BLaER1 treated with 17β-estradiol and CSF1 and Interleukin-3, amounts not matched to agents 10 nM and 100 nM (cell line): ENCODE data around the gene PPP1R14B.
"Not testable (repeated sequence)": the region's sequence is repeated elsewhere in the genome, so short reads cannot be mapped to it uniquely, and the experiment has no call there.

Source experiments
- H3K27ac ChIP-seq, 11 experiments: shearing (Covaris generic); formaldehyde crosslinking; 2 replicates each; pipeline ENCODE4 v1.8.1; 2022
- H3K27me3 ChIP-seq, 11 experiments: shearing (Covaris generic); formaldehyde crosslinking; 2 replicates each; pipeline ENCODE4 v1.8.1; 2022
- H3K36me3 ChIP-seq, 11 experiments: shearing (Covaris generic); formaldehyde crosslinking; 2 replicates each; pipeline ENCODE4 v1.8.1; 2022
- H3K4me1 ChIP-seq, 10 experiments: shearing (Covaris generic); formaldehyde crosslinking; 2 replicates each; pipeline ENCODE4 v1.8.1; 2022
- H3K4me2 ChIP-seq, 11 experiments: shearing (Covaris generic); formaldehyde crosslinking; 2 replicates each; pipeline ENCODE4 v1.8.1; 2022
- H3K4me3 ChIP-seq, 10 experiments: shearing (Covaris generic); formaldehyde crosslinking; 2 replicates each; pipeline ENCODE4 v1.8.1; 2022
- H3K9ac ChIP-seq, 11 experiments: shearing (Covaris generic); formaldehyde crosslinking; 2 replicates each; pipeline ENCODE4 v1.8.1; 2022
- H3K9me3 ChIP-seq, 11 experiments: shearing (Covaris generic); formaldehyde crosslinking; replicated peaks in 1 of 11; 2 replicates each; pipeline ENCODE4 v1.8.1; 2022
- H4K20me1 ChIP-seq, 11 experiments: shearing (Covaris generic); formaldehyde crosslinking; 2 replicates each; pipeline ENCODE4 v1.8.1; 2022
- Cebpa-rat ChIP-seq, 11 experiments: shearing (Covaris generic); IDR thresholded peaks; 2 replicates each; pipeline ENCODE4 v1.8.1; 2022

Gene PPP1R14B

GRCh38 chr11:64247729-64248531 lies 1.2 kb upstream of the PPP1R14B start:
- H3K27ac ChIP-seq, result peak overlapping the region in 9 of 11 experiments; percentile 79 to 96 (median 94); a peak in 17 of 22 replicates
- H4K20me1 ChIP-seq, result peaks cover 9 to 44% (median 32%) of the 10 kb centered on the region in 11 experiments; a peak in 21 of 22 replicates
- H3K9ac ChIP-seq, result peak overlapping the region; percentile 81 to 97 (median 92); a peak in 20 of 22 replicates
- H3K9me3 ChIP-seq, result no peaks in the 10 kb centered on the region
- H3K36me3 ChIP-seq, result peaks cover 13 to 25% (median 21%) of the 10 kb centered on the region in 11 experiments
- no peak for TF ChIP-seq Cebpa-rat (IDR thresholded peaks at IDR 0.05)
- no peaks in the 10 kb centered on the region for H3K27me3 ChIP-seq
- peaks cover 53 to 82% (median 77%) of the 10 kb centered on the region in 10 experiments for H3K4me1 ChIP-seq
- H3K4me3 ChIP-seq, result peak overlapping the region; percentile 81 to 99 (median 96)
- H3K4me2 ChIP-seq, result peak overlapping the region; percentile 92 to 100 (median 99)

GRCh38 chr11:64246621-64246870 lies 197 bp downstream of the PPP1R14B start:
- peak overlapping the region; percentile 33 to 96 (median 93); a peak in 21 of 22 replicates for H3K27ac ChIP-seq
- peak overlapping the region; percentile 81 to 99 (median 96) for H3K4me3 ChIP-seq
- H3K9me3 ChIP-seq, H3K27me3 ChIP-seq: not testable (repeated sequence)
- H4K20me1 ChIP-seq, result peaks cover 7 to 45% (median 36%) of the 10 kb centered on the region in 11 experiments; a peak in 21 of 22 replicates
- peaks cover 13 to 29% (median 22%) of the 10 kb centered on the region in 11 experiments for H3K36me3 ChIP-seq
- peak overlapping the region; percentile 81 to 97 (median 92) for H3K9ac ChIP-seq
- peaks cover 58 to 77% (median 75%) of the 10 kb centered on the region in 10 experiments for H3K4me1 ChIP-seq
- peak overlapping the region; percentile 95 to 100 (median 99) for H3K4me2 ChIP-seq

GRCh38 chr11:64245797-64246620 lies 734 bp downstream of the PPP1R14B start:
- Histone ChIP-seq H3K27ac (peak overlapping the region; percentile 33 to 96 (median 93); a peak in 21 of 22 replicates), H3K9me3 (no peaks in the 10 kb centered on the region)
- TF ChIP-seq Cebpa-rat (IDR thresholded peaks at IDR 0.05), result no peak

GRCh38 chr11:64245401-64245796 lies 1.3 kb downstream of the PPP1R14B start:
- Histone ChIP-seq H3K4me1 (peaks cover 55 to 73% (median 71%) of the 10 kb centered on the region in 10 experiments), H3K27ac (peak overlapping the region; percentile 33 to 96 (median 93); a peak in 21 of 22 replicates), H3K36me3 (peaks cover 13 to 29% (median 22%) of the 10 kb centered on the region in 11 experiments), H3K9ac (peak overlapping the region; percentile 81 to 97 (median 92)), H3K27me3 (no peaks in the 10 kb centered on the region), H3K4me2 (peak overlapping the region; percentile 91 to 100 (median 98)), H3K4me3 (peak overlapping the region; percentile 81 to 99 (median 96)), H3K9me3 (no peaks in the 10 kb centered on the region), H4K20me1 (peaks cover 7 to 45% (median 36%) of the 10 kb centered on the region in 11 experiments; a peak in 21 of 22 replicates)
- no peak for TF ChIP-seq Cebpa-rat (IDR thresholded peaks at IDR 0.05)

More at GRCh38 chr11:64245797-64246620, 734 bp downstream of the PPP1R14B start:
- Histone ChIP-seq H4K20me1 (peaks cover 7 to 45% (median 36%) of the 10 kb centered on the region in 11 experiments; a peak in 21 of 22 replicates), H3K27me3 (no peaks in the 10 kb centered on the region), H3K36me3 (peaks cover 13 to 29% (median 22%) of the 10 kb centered on the region in 11 experiments), H3K4me1 (peaks cover 58 to 76% (median 74%) of the 10 kb centered on the region in 10 experiments), H3K4me3 (peak overlapping the region; percentile 81 to 99 (median 96)), H3K4me2 (peak overlapping the region; percentile 91 to 100 (median 98)), H3K9ac (peak overlapping the region; percentile 81 to 97 (median 92))

- peaks cover 55 to 73% (median 71%) of the 10 kb centered on the region in 10 experiments for H3K4me1 ChIP-seq
- peak overlapping the region; percentile 81 to 97 (median 92) for H3K9ac ChIP-seq
- peaks cover 7 to 45% (median 36%) of the 10 kb centered on the region in 11 experiments; a peak in 21 of 22 replicates for H4K20me1 ChIP-seq
- no peaks in the 10 kb centered on the region for H3K9me3 ChIP-seq
- no peaks in the 10 kb centered on the region for H3K27me3 ChIP-seq
- peak overlapping the region; percentile 33 to 96 (median 93); a peak in 21 of 22 replicates for H3K27ac ChIP-seq
- peak overlapping the region; percentile 81 to 99 (median 96) for H3K4me3 ChIP-seq
- H3K36me3 ChIP-seq, result peaks cover 13 to 29% (median 22%) of the 10 kb centered on the region in 11 experiments
- H3K4me2 ChIP-seq, result peak overlapping the region; percentile 91 to 100 (median 98)
- TF ChIP-seq Cebpa-rat (IDR thresholded peaks at IDR 0.05), result no peak
These were observed 1.8 kb downstream of the PPP1R14B start for GRCh38 chr11:64244966-64245365.

- Histone ChIP-seq H3K27me3 (no peaks in the 10 kb centered on the region), H3K27ac (peak overlapping the region in 7 of 11 experiments; percentile 1 to 95 (median 30); a peak in 7 of 22 replicates), H3K4me2 (peak overlapping the region; percentile 91 to 100 (median 98)), H4K20me1 (peaks cover 7 to 45% (median 36%) of the 10 kb centered on the region in 11 experiments; a peak in 21 of 22 replicates), H3K4me1 (peaks cover 55 to 73% (median 71%) of the 10 kb centered on the region in 10 experiments), H3K9ac (peak overlapping the region; percentile 28 to 97 (median 91); a peak in 19 of 22 replicates), H3K36me3 (peaks cover 13 to 33% (median 22%) of the 10 kb centered on the region in 11 experiments), H3K9me3 (no peaks in the 10 kb centered on the region), H3K4me3 (peak overlapping the region in 9 of 10 experiments; percentile 24 to 99 (median 97); a peak in 15 of 20 replicates)
- TF ChIP-seq Cebpa-rat (IDR thresholded peaks at IDR 0.05), result no peak
These were observed 2.6 kb downstream of the PPP1R14B start for GRCh38 chr11:64244107-64244506.

- Histone ChIP-seq H4K20me1 (peaks cover 7 to 45% (median 36%) of the 10 kb centered on the region in 11 experiments; a peak in 21 of 22 replicates), H3K4me3 (peak overlapping the region; percentile 24 to 99 (median 97); a peak in 14 of 20 replicates), H3K4me2 (peak overlapping the region; percentile 91 to 100 (median 98)), H3K27me3 (no peaks in the 10 kb centered on the region), H3K9me3 (no peaks in the 10 kb centered on the region), H3K9ac (peak overlapping the region; percentile 28 to 97 (median 91); a peak in 20 of 22 replicates), H3K36me3 (peaks cover 15 to 41% (median 26%) of the 10 kb centered on the region in 11 experiments), H3K27ac (peak overlapping the region in 7 of 11 experiments; percentile 1 to 95 (median 47); a peak in 6 of 22 replicates), H3K4me1 (peaks cover 62 to 73% (median 71%) of the 10 kb centered on the region in 10 experiments)
- no peak for TF ChIP-seq Cebpa-rat (IDR thresholded peaks at IDR 0.05)
These were observed 3.4 kb downstream of the PPP1R14B start for GRCh38 chr11:64243236-64243854.
